Right lobe of liver (tissue), 6 donors: ENCODE measurements around the gene TEF. TPM values are rescaled to one million over a fixed set of nuclear protein-coding genes. Genes with fewer than 3 reads are reported as not detected.

Experiments used
- ATAC-seq, 4 donors: fragments of 200-7000 bp; cut with Tn5 transposase; one replicate each; pipeline ENCODE4 v1.9.1; 2020; ENCODE audit warnings: mild to moderate bottlenecking in 4 of 4, moderate library complexity in 4 of 4
- DNase-seq, 3 donors: peaks; one replicate each; pipeline ENCODE4 v3.0.0-alpha.2; 2020
- H3K27ac ChIP-seq, 3 donors: fragments of 200-600 bp; one replicate each; pipeline ENCODE4 v1.8.0; 2022
- H3K27me3 ChIP-seq, 2 donors: fragments of 200-600 bp; one replicate each; pipeline ENCODE4 v1.8.0; 2022
- H3K36me3 ChIP-seq, 4 donors: fragments of 200-600 bp; sonication (generic) in 1 of 4; one replicate each; pipeline versions ENCODE4 v1.5.1 to v1.8.0; 2017 to 2022; ENCODE audit warnings: control low read depth in 1 of 4
- H3K4me1 ChIP-seq, 4 donors: fragments of 200-600 bp; sonication (generic) in 1 of 4; one replicate each; pipeline versions ENCODE4 v1.5.1 to v1.8.0; 2017 to 2022; ENCODE audit warnings: control low read depth in 1 of 4
- H3K4me3 ChIP-seq, 3 donors: fragments of 200-600 bp; one replicate each; pipeline ENCODE4 v1.8.0; 2022
- H3K9me3 ChIP-seq, 4 donors: fragments of 200-600 bp; sonication (generic) in 1 of 4; one replicate each; pipeline versions ENCODE4 v1.5.1 to v1.8.0; 2017 to 2022; ENCODE audit warnings: control low read depth in 1 of 4
- CTCF ChIP-seq, 4 donors: fragments of 200-600 bp in 3 of 4; fragments of 450-650 bp in 1 of 4; IDR thresholded peaks; one replicate each; pipeline versions ENCODE4 v1.5.1 to v1.8.0; 2016 to 2022; ENCODE audit warnings: antibody characterized with exemption in 4 of 4, mild to moderate bottlenecking in 2 of 4
- POLR2A ChIP-seq: fragments of 450-650 bp; IDR thresholded peaks from one replicate; pipeline ENCODE4 v1.6.1; 2017; ENCODE audit warnings: antibody characterized with exemption, mild to moderate bottlenecking
- WGBS: methylation state at CpG from one replicate; pipeline ENCODE4 v1.1.6; 2018; ENCODE audit warnings: low coverage, low lambda C conversion rate; ENCODE audit not compliant: insufficient coverage; ENCODE audit errors: missing lambda C conversion rate; 5-methylcytosine and 5-hydroxymethylcytosine counted together
- intact Hi-C, 2 donors: fragments of 100-400 bp; cut with DNase I; formaldehyde crosslinking; loops; one replicate each; pipeline versions ENCODE4 v1.11.2 to v1.14.1; 2022
- total RNA-seq, 6 experiments: library from RNA; depleted of rRNA in 2 of 6; stranded (reverse); fragments of >200 nt in 2 of 6; fragmentation: NEBNext Ultra II Directional in 3 of 6; extraction: Animal tissue kit (Norgen Biotek cat#: 25700) in 3 of 6; gene quantifications; one replicate each; pipeline versions ENCODE4 v1.1.0 to v1.2.4, GENCODE V29; 2016 to 2023
- donor health status: DM: no; HTN: yes; CAD: no.
- donor health status: DM: no; HTN: no; CAD: no.
- donor health status: DM: no; HTN: no; CAD: no.
- donor health status: DM: no; HTN: yes; CAD: no.
- donor health status: DM: no; HTN: yes; CAD: no.

Gene TEF
- total RNA-seq, 6 experiments from 2014 or later, result 6.1 to 28.9 (median 15.5) TPM

DNA sequence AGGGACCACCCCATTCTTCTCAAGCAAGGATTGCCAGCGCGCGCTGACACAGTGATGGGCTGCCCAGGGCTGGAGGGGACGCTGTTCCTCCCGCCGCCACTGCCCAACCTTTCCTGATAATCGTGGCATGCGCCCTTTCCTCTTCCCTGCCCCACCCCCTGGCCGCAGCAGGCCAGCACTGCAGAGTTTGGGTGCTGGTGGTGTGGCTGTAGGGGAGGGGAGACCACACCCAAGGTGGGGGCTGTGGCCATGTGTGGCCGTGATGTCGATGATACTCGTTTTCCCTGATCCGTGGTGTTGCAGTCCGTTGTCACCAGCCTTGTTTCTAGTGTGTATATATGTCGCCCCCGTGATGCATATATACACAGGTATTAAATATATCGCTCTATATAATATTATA is 22.8 kb upstream of the TEF start:
- H3K27ac ChIP-seq, result no peak overlapping the region
- WGBS, result 88% methylated on average over 8 of the region's 17 CpGs
- DNase-seq, result no peak
- TF ChIP-seq CTCF (IDR thresholded peaks at IDR 0.05), result no peak
- TF ChIP-seq POLR2A, result no peak
- H3K4me3 ChIP-seq, result no peak overlapping the region
- H3K4me1 ChIP-seq, result peaks cover 0 to 7% (median 0%) of the 10 kb centered on the region in 4 donors
- H3K36me3 ChIP-seq, result peaks cover 0 to 33% (median 10%) of the 10 kb centered on the region in 4 donors
- H3K27me3 ChIP-seq, result no peaks in the 10 kb centered on the region
- ATAC-seq, result no peak
- intact Hi-C loops, result no loop called here
- H3K9me3 ChIP-seq, result no peaks in the 10 kb centered on the region

DNA sequence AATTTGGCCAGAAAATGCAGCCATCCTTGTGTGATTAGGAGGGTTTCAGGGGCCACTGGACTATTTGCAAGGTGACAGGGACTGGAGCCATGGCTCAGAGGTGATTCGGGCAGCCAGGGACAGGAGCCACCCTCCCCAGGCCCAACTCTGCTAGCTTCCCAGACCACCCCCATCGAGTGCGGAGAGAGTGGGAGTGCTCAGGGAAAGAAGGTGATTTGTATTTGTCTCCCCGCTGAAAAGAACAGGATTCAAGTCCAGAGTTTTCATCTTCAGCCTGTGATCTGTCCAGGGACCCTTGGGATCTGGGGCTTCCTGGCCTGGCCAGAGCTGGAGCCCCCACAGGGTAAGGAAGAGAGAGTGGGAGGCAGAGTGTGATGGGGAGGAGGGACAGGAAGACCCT is 22.4 kb upstream of the TEF start:
- Histone ChIP-seq H3K27me3 (no peaks in the 10 kb centered on the region), H3K4me1 (peaks cover 0 to 7% (median 0%) of the 10 kb centered on the region in 4 donors), H3K27ac (no peak overlapping the region), H3K36me3 (peaks cover 0 to 31% (median 10%) of the 10 kb centered on the region in 4 donors), H3K9me3 (no peaks in the 10 kb centered on the region), H3K4me3 (no peak overlapping the region)
- TF ChIP-seq POLR2A (no peak), CTCF (IDR thresholded peaks at IDR 0.05) (no peak)
- ATAC-seq (no peak), DNase-seq (no peak)
- WGBS, result 84% methylated on average over 3 of the region's 4 CpGs
- intact Hi-C loops, result no loop called here

DNA sequence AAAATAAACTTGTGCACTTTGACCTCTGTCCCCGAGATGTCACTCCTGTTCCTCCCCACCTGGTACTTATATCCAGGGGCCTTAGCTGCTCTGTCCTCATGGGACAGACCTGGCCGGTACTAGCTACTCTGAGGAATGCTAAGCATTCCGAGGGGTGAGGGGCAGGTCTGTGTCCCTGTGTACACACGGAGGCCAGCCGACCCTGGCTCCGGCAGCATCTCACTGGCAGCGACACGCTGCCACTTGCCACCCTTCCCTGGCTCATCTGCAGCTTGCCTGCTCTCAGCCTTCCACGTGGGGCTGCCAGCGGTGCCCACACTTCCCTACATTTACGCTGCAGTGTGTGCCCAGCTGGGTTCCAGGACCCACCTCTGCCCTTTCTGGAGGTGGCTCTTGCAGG is 21.6 kb upstream of the TEF start:
- Histone ChIP-seq H3K4me1 (peaks cover 0 to 13% (median 0%) of the 10 kb centered on the region in 4 donors), H3K27me3 (no peaks in the 10 kb centered on the region), H3K9me3 (no peaks in the 10 kb centered on the region), H3K4me3 (no peak overlapping the region), H3K27ac (no peak overlapping the region), H3K36me3 (peaks cover 0 to 31% (median 10%) of the 10 kb centered on the region in 4 donors)
- ATAC-seq (peak; percentile 36 to 65 (median 56)), DNase-seq (no peak)
- intact Hi-C loops, result no loop called here
- TF ChIP-seq POLR2A, result no peak
- WGBS, result 7% methylated on average over 3 of the region's 11 CpGs

DNA sequence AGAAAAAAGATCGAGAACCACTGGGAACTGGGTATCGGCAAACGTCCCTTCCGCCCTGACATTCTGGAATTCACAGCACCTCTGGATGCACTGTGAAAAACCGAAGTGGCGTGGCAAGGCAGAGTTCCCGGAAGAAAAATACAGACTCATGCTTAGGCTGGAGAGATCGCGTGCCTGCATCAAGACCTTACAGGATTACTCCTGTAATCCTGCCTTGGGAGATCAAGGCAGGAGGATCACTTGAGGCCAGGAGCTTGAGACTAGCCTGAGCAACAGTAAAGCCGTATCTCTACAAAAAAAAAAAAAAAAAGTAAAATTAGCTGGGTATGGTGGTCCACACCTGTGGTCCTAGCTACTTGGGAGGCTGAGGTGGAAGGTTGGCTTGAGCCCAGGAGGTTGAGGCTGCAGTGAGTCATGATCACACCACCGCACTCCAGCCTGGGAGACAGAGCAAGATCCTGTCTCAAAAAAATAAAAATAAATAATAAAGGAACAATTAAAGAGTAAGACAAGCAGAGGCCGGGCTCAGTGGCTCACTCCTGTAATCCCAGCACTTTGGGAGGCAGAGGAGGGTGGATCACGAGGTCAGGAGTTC is 19.9 kb upstream of the TEF start:
- H3K27ac ChIP-seq, result no peak overlapping the region
- H3K36me3 ChIP-seq, result peaks cover 0 to 14% (median 3%) of the 10 kb centered on the region in 4 donors
- H3K27me3 ChIP-seq, result no peaks in the 10 kb centered on the region
- 92% methylated on average over 12 of the region's 13 CpGs for WGBS
- TF ChIP-seq POLR2A (no peak), CTCF (IDR thresholded peaks at IDR 0.05) (no peak)
- H3K4me3 ChIP-seq, result no peak overlapping the region
- H3K4me1 ChIP-seq, result peaks cover 0 to 19% (median 0%) of the 10 kb centered on the region in 4 donors
- no peaks in the 10 kb centered on the region for H3K9me3 ChIP-seq
- no peak for DNase-seq
- intact Hi-C loops, result no loop called here
- ATAC-seq, result no peak

DNA sequence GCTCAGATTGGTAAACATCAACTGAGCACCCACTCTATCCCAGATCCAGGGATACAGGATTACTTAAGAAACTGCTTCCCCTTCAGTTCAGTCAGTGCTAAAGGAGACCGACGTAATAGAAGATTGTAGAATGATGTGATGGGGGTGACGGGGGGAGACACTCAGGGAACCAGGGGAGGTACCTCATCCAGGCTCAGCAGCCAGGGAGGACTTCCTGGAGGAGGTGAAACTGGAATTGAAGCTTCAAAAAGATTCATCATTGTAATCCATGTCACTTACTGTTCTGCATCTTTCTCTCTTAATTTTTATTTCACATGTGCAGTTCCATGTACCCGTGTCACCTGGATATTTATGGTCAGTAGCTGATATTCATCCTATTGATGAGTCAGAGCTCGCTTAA is 19.1 kb upstream of the TEF start:
- Histone ChIP-seq H3K4me1 (peaks cover 0 to 21% (median under 1%) of the 10 kb centered on the region in 4 donors), H3K36me3 (peaks cover 0 to 7% (median 2%) of the 10 kb centered on the region in 4 donors), H3K27me3 (no peaks in the 10 kb centered on the region), H3K27ac (no peak overlapping the region), H3K4me3 (no peak overlapping the region), H3K9me3 (no peaks in the 10 kb centered on the region)
- TF ChIP-seq POLR2A, result no peak
- TF ChIP-seq CTCF (IDR thresholded peaks at IDR 0.05), result no peak
- no peak for DNase-seq
- no peak for ATAC-seq
- 73% methylated on average over 5 of the region's 5 CpGs for WGBS
- intact Hi-C loops, result no loop called here
